PC-9 (cell line): ENCODE data around the gene NBEA. TPM values are rescaled to one million over a fixed set of nuclear protein-coding genes. Genes with fewer than 3 reads are reported as not detected.

Experiments
- BruUV-seq: library from RNA; stranded (reverse); fragments of 400-500 nt; replicated peaks from 2 replicates; lab custom pipeline; 2021; lab: Mats Ljungman, UMichigan
- CTCF ChIA-PET: fragments of 300-600 bp; sonication (Branson Sonifier 250); formaldehyde crosslinking; loops from one replicate; lab custom pipeline; 2022; ENCODE audit warnings: antibody characterized with exemption; lab: Charles Lee
- POLR2A ChIA-PET: fragments of 300-600 bp; sonication (Branson Sonifier 250); formaldehyde crosslinking; loops from one replicate; lab custom pipeline; 2022; ENCODE audit warnings: antibody characterized with exemption; ENCODE audit not compliant: unreplicated experiment; lab: Charles Lee
- DNase-seq, 2 experiments: peaks; one replicate each; pipeline versions ENCODE4 v3.0.0 to v3.0.0-alpha.2; 2015 to 2022; ENCODE audit warnings: mixed read lengths in 1 of 2
- H2AFZ ChIP-seq: fragments of 200-600 bp; sonication (generic); 2 replicates; pipeline ENCODE4 v1.8.1; 2017; ENCODE audit warnings: antibody characterized with exemption
- H3F3A ChIP-seq: fragments of 200-600 bp; sonication (generic); 2 replicates; pipeline ENCODE4 v1.8.1; 2017; ENCODE audit warnings: antibody characterized with exemption, mild to moderate bottlenecking, low read depth; ENCODE audit not compliant: insufficient read depth
- H3K27ac ChIP-seq: fragments of 200-600 bp; sonication (generic); 2 replicates; pipeline ENCODE4 v1.6.1; 2016; ENCODE audit warnings: mixed run types
- H3K27me3 ChIP-seq: fragments of 200-600 bp; sonication (generic); 2 replicates; pipeline ENCODE4 v1.6.1; 2016; ENCODE audit warnings: low read depth, mixed run types; ENCODE audit not compliant: insufficient read depth
- H3K36me3 ChIP-seq: fragments of 200-600 bp; sonication (generic); 2 replicates; pipeline ENCODE4 v1.6.1; 2016; ENCODE audit warnings: low read depth, mixed run types
- H3K4me1 ChIP-seq: fragments of 200-600 bp; sonication (generic); replicated peaks from 2 replicates; pipeline ENCODE4 v1.6.1; 2016; ENCODE audit warnings: mixed run types; ENCODE audit not compliant: insufficient read depth
- H3K4me2 ChIP-seq: fragments of 200-600 bp; sonication (generic); 2 replicates; pipeline ENCODE4 v1.6.1; 2017; ENCODE audit warnings: mixed run types
- H3K4me3 ChIP-seq: fragments of 200-600 bp; sonication (generic); 2 replicates; pipeline ENCODE4 v1.6.1; 2016; ENCODE audit warnings: mixed run types
- H3K79me2 ChIP-seq: fragments of 200-600 bp; sonication (generic); 2 replicates; pipeline ENCODE4 v1.6.1; 2017; ENCODE audit warnings: low read depth, mixed run types
- H3K9me2 ChIP-seq: fragments of 200-600 bp; sonication (generic); 2 replicates; pipeline ENCODE4 v1.8.1; 2017; ENCODE audit warnings: mild to moderate bottlenecking; ENCODE audit not compliant: insufficient read depth
- H3K9me3 ChIP-seq: fragments of 200-600 bp; sonication (generic); 2 replicates; pipeline ENCODE4 v1.8.1; 2016; ENCODE audit warnings: low read depth; ENCODE audit not compliant: insufficient read depth
- H4K20me1 ChIP-seq: fragments of 200-600 bp; sonication (generic); 2 replicates; pipeline ENCODE4 v1.8.1; 2017; ENCODE audit not compliant: insufficient read depth
- EZH2 ChIP-seq: fragments of 200-600 bp; sonication (generic); IDR thresholded peaks from 2 replicates; pipeline ENCODE4 v1.8.0; 2017; ENCODE audit warnings: antibody characterized with exemption, low read depth
- intact Hi-C: fragments of 100-400 bp; cut with micrococcal nuclease; formaldehyde crosslinking; loops from one replicate; pipeline ENCODE4 v1.10.0; 2022; ENCODE audit not compliant: unreplicated experiment
- total RNA-seq: library from RNA; stranded (reverse); gene quantifications from 2 replicates; pipeline ENCODE4 v1.2.3, GENCODE V29; 2021
- TF ChIP-seq, protein P1 (sequence below): fragments of 200-600 bp; sonication (generic); conservative IDR thresholded peaks from 2 replicates; pipeline ENCODE4 v1.6.1; 2017; ENCODE audit warnings: mixed run types, antibody characterized with exemption, mild to moderate bottlenecking, moderate library complexity

NBEA gene
- total RNA-seq, 1 experiment from 2014 or later: 4.0 TPM

DNA sequence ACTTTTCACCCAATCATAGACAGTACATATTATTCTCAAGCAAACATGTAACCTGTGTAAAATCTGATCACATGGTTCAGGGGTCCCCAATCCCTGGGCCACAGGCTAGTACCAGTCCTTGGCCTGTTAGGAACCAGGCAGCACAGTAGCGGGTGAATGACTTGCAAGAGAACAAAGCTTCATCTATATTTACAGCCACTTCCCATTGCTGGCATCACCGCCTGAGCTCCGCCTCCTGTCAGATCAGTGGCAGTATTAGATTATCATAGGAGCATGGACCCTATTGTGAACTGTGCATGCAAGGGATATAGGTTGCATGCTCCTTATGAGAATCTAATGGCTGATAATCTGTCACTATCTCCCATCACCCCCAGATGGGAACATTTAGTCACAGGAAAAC, 401.3 kb downstream of the NBEA start:
- Histone ChIP-seq H2AFZ (no peak overlapping the region), H3K27ac (no peak overlapping the region), H3K27me3 (no peaks in the 10 kb centered on the region), H3K4me3 (no peak overlapping the region), H3K4me2 (no peak overlapping the region), H3F3A (no peaks in the 10 kb centered on the region), H3K9me2 (no peaks in the 10 kb centered on the region), H3K4me1 (no peaks in the 10 kb centered on the region), H3K79me2 (no peaks in the 10 kb centered on the region), H3K36me3 (no peaks in the 10 kb centered on the region), H4K20me1 (no peaks in the 10 kb centered on the region), H3K9me3 (no peaks in the 10 kb centered on the region)
- CTCF ChIA-PET: no interaction called here
- no TSS peak for BruUV-seq
- POLR2A ChIA-PET: no interaction called here
- TF ChIP-seq, protein P1, sequence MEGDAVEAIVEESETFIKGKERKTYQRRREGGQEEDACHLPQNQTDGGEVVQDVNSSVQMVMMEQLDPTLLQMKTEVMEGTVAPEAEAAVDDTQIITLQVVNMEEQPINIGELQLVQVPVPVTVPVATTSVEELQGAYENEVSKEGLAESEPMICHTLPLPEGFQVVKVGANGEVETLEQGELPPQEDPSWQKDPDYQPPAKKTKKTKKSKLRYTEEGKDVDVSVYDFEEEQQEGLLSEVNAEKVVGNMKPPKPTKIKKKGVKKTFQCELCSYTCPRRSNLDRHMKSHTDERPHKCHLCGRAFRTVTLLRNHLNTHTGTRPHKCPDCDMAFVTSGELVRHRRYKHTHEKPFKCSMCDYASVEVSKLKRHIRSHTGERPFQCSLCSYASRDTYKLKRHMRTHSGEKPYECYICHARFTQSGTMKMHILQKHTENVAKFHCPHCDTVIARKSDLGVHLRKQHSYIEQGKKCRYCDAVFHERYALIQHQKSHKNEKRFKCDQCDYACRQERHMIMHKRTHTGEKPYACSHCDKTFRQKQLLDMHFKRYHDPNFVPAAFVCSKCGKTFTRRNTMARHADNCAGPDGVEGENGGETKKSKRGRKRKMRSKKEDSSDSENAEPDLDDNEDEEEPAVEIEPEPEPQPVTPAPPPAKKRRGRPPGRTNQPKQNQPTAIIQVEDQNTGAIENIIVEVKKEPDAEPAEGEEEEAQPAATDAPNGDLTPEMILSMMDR: no peak
- TF ChIP-seq EZH2: no peak
- intact Hi-C loops: no loop called here
- DNase-seq: no peak

DNA sequence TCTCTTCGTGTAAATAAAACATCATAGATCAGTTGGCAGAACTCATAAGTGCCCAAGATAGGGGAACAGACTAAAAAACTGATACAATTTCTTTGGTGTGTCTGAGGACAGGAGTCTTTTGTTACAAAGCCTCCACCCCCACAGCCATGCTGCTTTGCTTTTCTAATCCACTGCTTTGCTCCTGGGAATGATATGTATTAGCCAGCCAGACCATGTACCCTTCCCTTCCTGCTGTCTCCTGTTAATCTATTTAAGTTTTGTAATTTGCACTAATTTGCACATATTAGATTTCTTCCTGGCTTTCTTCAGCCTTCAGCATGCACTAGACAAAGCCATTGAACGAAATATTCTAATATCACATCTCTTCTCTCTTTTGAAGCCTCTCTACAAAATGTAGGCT, 403.9 kb downstream of the NBEA start:
- BruUV-seq: no TSS peak
- ChIA-PET POLR2A (no interaction called here), CTCF (no interaction called here)

DNA sequence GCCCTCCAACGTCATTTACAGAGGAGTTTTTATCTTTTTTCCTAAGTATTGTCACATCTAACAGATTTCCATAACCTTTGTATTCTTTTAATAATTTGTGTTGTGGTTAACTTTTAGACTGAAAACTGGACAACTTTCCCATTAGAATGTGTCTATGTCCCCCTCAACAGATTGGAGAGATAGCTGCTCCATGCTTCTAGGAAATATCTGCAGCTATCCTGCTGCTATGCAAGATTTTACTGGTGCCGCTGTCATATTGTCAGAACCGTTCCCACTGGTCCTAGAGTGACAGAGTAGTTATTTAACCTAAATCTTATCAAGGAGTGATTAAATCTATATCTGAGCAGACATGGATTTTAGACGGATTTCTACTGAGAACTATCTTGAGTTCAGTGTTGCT, 404.4 kb downstream of the NBEA start:
- no peak overlapping the region for H3K4me2 ChIP-seq
- no peak overlapping the region for H2AFZ ChIP-seq

More for the DNA sequence above, 403.9 kb downstream of the NBEA start:
- Histone ChIP-seq H3K79me2 (no peaks in the 10 kb centered on the region), H3K4me3 (no peak overlapping the region), H3F3A (0 out of 2 replicates have a peak, but pooled peaks cover 8% of the 10 kb centered on the region), H3K27ac (no peak overlapping the region), H4K20me1 (no peaks in the 10 kb centered on the region), H3K9me2 (no peaks in the 10 kb centered on the region), H3K36me3 (no peaks in the 10 kb centered on the region), H3K4me2 (no peak overlapping the region), H3K27me3 (no peaks in the 10 kb centered on the region), H2AFZ (no peak overlapping the region), H3K4me1 (peaks cover 17% of the 10 kb centered on the region), H3K9me3 (no peaks in the 10 kb centered on the region)
- intact Hi-C loops: no loop called here
- no peak for DNase-seq
- TF ChIP-seq EZH2: no peak
- TF ChIP-seq, protein P1: no peak

More for the DNA sequence above, 404.4 kb downstream of the NBEA start:
- Histone ChIP-seq H3K27me3 (no peaks in the 10 kb centered on the region), H3K79me2 (no peaks in the 10 kb centered on the region), H3K4me1 (peaks cover 17% of the 10 kb centered on the region), H3K36me3 (no peaks in the 10 kb centered on the region), H3K9me3 (no peaks in the 10 kb centered on the region), H3F3A (0 out of 2 replicates have a peak, but pooled peaks cover 8% of the 10 kb centered on the region), H3K27ac (no peak overlapping the region), H4K20me1 (no peaks in the 10 kb centered on the region), H3K4me3 (no peak overlapping the region), H3K9me2 (no peaks in the 10 kb centered on the region)
- ChIA-PET POLR2A (no interaction called here), CTCF (no interaction called here)
- TF ChIP-seq, protein P1: no peak
- TF ChIP-seq EZH2: no peak
- intact Hi-C loops: no loop called here
- no TSS peak for BruUV-seq
- no peak for DNase-seq
